Cardiac muscle cell (in vitro differentiated cells and primary cell): ENCODE results near the gene PPP1R9A. TPM values are rescaled to one million over a fixed set of nuclear protein-coding genes. Genes with fewer than 3 reads are reported as not detected.

Experiments used
- DNase-seq, 2 donors: peaks; one replicate each; pipeline versions ENCODE4 v3.0.0 to v3.0.0-alpha.2; 2010 to 2017; ENCODE audit warnings: low read depth in 1 of 2, low spot score in 1 of 2
- H3K27ac ChIP-seq: fragments of 200-600 bp; sonication (generic); 2 replicates; pipeline ENCODE4 v1.5.1; 2016
- H3K27me3 ChIP-seq: fragments of 200-600 bp; sonication (generic); 2 replicates; pipeline ENCODE4 v1.6.0; 2016; ENCODE audit warnings: control low read depth
- H3K36me3 ChIP-seq: fragments of 200-600 bp; sonication (generic); 2 replicates; pipeline ENCODE4 v1.5.1; 2016; ENCODE audit warnings: control low read depth
- H3K4me1 ChIP-seq: fragments of 200-600 bp; sonication (generic); 2 replicates; pipeline ENCODE4 v1.8.1; 2017; ENCODE audit warnings: low read depth, mild to moderate bottlenecking, mixed run types
- H3K4me3 ChIP-seq: fragments of 200-600 bp; sonication (generic); 2 replicates; pipeline ENCODE4 v1.5.1; 2016; ENCODE audit warnings: mild to moderate bottlenecking
- H3K9me3 ChIP-seq: fragments of 200-600 bp; sonication (generic); 2 replicates; pipeline ENCODE4 v1.5.1; 2017; ENCODE audit warnings: low read depth, mild to moderate bottlenecking, control low read depth
- CTCF ChIP-seq: IDR thresholded peaks from 2 replicates; pipeline ENCODE4 v1.5.1; 2012; ENCODE audit warnings: low read depth, mild to moderate bottlenecking, low read length
- polyA plus RNA-seq: library from polyadenylated mRNA; unstranded; fragments of >200 nt; fragmentation: Nextera tagmentation; extraction: Ambion mirVana; gene quantifications from 2 replicates; pipeline ENCODE4 v1.2.1, GENCODE V29; 2016
- total RNA-seq: library from RNA; depleted of rRNA; stranded (reverse); fragments of >200 nt; gene quantifications from 2 replicates; pipeline ENCODE4 v1.2.3, GENCODE V29; 2016

PPP1R9A gene
- total and polyA plus RNA-seq, 2 experiments from 2014 or later: 21.4 to 41.5 TPM

- H3K4me1 ChIP-seq: no peaks in the 10 kb centered on the region
- no peak for TF ChIP-seq CTCF
- H3K36me3 ChIP-seq: no peaks in the 10 kb centered on the region
- no peak for DNase-seq
- no peaks in the 10 kb centered on the region for H3K27me3 ChIP-seq
- no peak overlapping the region for H3K27ac ChIP-seq
- H3K4me3 ChIP-seq: no peak overlapping the region
- no peaks in the 10 kb centered on the region for H3K9me3 ChIP-seq
Observed at GRCh38 chr7:95198863-95199262, 291.5 kb downstream of the PPP1R9A start.

- Histone ChIP-seq H3K27ac (no peak overlapping the region), H3K36me3 (no peaks in the 10 kb centered on the region), H3K4me3 (no peak overlapping the region), H3K27me3 (no peaks in the 10 kb centered on the region), H3K9me3 (no peaks in the 10 kb centered on the region), H3K4me1 (no peaks in the 10 kb centered on the region)
- TF ChIP-seq CTCF: peak; percentile 81
- peak; percentile 59 to 82 for DNase-seq
Observed at GRCh38 chr7:95199779-95200558, 292.6 kb downstream of the PPP1R9A start.

- no peaks in the 10 kb centered on the region for H3K4me1 ChIP-seq
- H3K27me3 ChIP-seq: no peaks in the 10 kb centered on the region
- H3K9me3 ChIP-seq: no peaks in the 10 kb centered on the region
- no peak overlapping the region for H3K4me3 ChIP-seq
- H3K27ac ChIP-seq: no peak overlapping the region
- no peaks in the 10 kb centered on the region for H3K36me3 ChIP-seq
- no peak for TF ChIP-seq CTCF
- no peak for DNase-seq
Observed at GRCh38 chr7:95200741-95201140, 293.3 kb downstream of the PPP1R9A start.

- Histone ChIP-seq H3K9me3 (no peaks in the 10 kb centered on the region), H3K4me3 (no peak overlapping the region), H3K27ac (no peak overlapping the region), H3K4me1 (no peaks in the 10 kb centered on the region), H3K27me3 (no peaks in the 10 kb centered on the region), H3K36me3 (no peaks in the 10 kb centered on the region)
- DNase-seq: no peak
- no peak for TF ChIP-seq CTCF
Observed at GRCh38 chr7:95201727-95202126, 294.3 kb downstream of the PPP1R9A start.

GRCh38 chr7:95204618-95205017 lies 297.2 kb downstream of the PPP1R9A start:
- H3K27me3 ChIP-seq: no peaks in the 10 kb centered on the region
- H3K4me3 ChIP-seq: no peak overlapping the region
- no peak for DNase-seq
- no peak overlapping the region for H3K27ac ChIP-seq
- H3K4me1 ChIP-seq: no peaks in the 10 kb centered on the region
- no peaks in the 10 kb centered on the region for H3K9me3 ChIP-seq
- no peaks in the 10 kb centered on the region for H3K36me3 ChIP-seq
- TF ChIP-seq CTCF: no peak
